MCF 10A (cell line): ENCODE data around the gene MLX. TPM values are rescaled to one million over a fixed set of nuclear protein-coding genes. Genes with fewer than 3 reads are reported as not detected.
"Not testable (repeated sequence)": the region's sequence is repeated elsewhere in the genome, so short reads cannot be mapped to it uniquely, and the experiment has no call there.

ENCODE experiments used
- BruUV-seq: library from RNA; stranded (reverse); fragments of 400-500 nt; replicated peaks from 2 replicates; lab custom pipeline; 2021; lab: Mats Ljungman, UMichigan
- CTCF ChIA-PET: fragments of 300-600 bp; sonication (Branson Sonifier 250); formaldehyde crosslinking; extraction: SDS; loops from one replicate; lab custom pipeline; 2021; ENCODE audit warnings: antibody characterized with exemption, inconsistent platforms; lab: Yijun Ruan, JAX
- POLR2A ChIA-PET: fragments of 300-600, 350-650 bp; sonication (Branson Sonifier 250); formaldehyde crosslinking; extraction: SDS; loops from one replicate; lab custom pipeline; 2020; ENCODE audit warnings: antibody characterized with exemption, inconsistent platforms; lab: Yijun Ruan, JAX
- DNase-seq: peaks from one replicate; pipeline ENCODE4 v3.0.0-alpha.2; 2018; ENCODE audit not compliant: unreplicated experiment
- H3K27ac Mint-ChIP-seq: one replicate; pipeline ENCODE4 v1.8.0; 2022; ENCODE audit warnings: mild to moderate bottlenecking, low read depth, mixed read lengths; ENCODE audit not compliant: unreplicated experiment
- H3K27me3 Mint-ChIP-seq: one replicate; pipeline ENCODE4 v1.8.0; 2022; ENCODE audit warnings: mixed read lengths; ENCODE audit not compliant: insufficient read depth, unreplicated experiment
- H3K36me3 Mint-ChIP-seq: one replicate; pipeline ENCODE4 v1.8.0; 2022; ENCODE audit warnings: mild to moderate bottlenecking, moderate library complexity, mixed read lengths; ENCODE audit not compliant: insufficient read depth, unreplicated experiment
- H3K4me1 Mint-ChIP-seq: one replicate; pipeline ENCODE4 v1.8.0; 2022; ENCODE audit warnings: mixed read lengths; ENCODE audit not compliant: insufficient read depth, unreplicated experiment
- H3K4me3 Mint-ChIP-seq: one replicate; pipeline ENCODE4 v1.8.0; 2022; ENCODE audit warnings: mild to moderate bottlenecking, moderate library complexity, mixed read lengths; ENCODE audit not compliant: unreplicated experiment
- H3K9me3 Mint-ChIP-seq: one replicate; pipeline ENCODE4 v1.8.0; 2022; ENCODE audit warnings: mixed read lengths; ENCODE audit not compliant: unreplicated experiment
- CTCF ChIP-seq: fragments of 200-600 bp; IDR thresholded peaks from one replicate; pipeline ENCODE4 v1.8.0; 2022; ENCODE audit warnings: antibody characterized with exemption, mild to moderate bottlenecking; ENCODE audit not compliant: unreplicated experiment
- intact Hi-C: fragments of 100-400 bp; cut with micrococcal nuclease; formaldehyde crosslinking; loops from 2 replicates; pipeline ENCODE4 v1.14.1; 2022
- total RNA-seq: library from RNA; stranded (reverse); gene quantifications from 2 replicates; pipeline ENCODE4 v1.2.3, GENCODE V29; 2022

MLX gene
- total RNA-seq, 1 experiment from 2014 or later: 39.6 TPM

- peaks cover 48% of the 10 kb centered on the region for H3K36me3 Mint-ChIP-seq
- no peak for TF ChIP-seq CTCF
- POLR2A ChIA-PET: interaction anchor here (0.6 to 1.1 kb wide), 2 partner anchors 10 to 11 kb away, joined by 3 to 5 read pairs; no protein-coding TSS in a partner anchor
- BruUV-seq: no TSS peak
- no peaks in the 10 kb centered on the region for H3K9me3 Mint-ChIP-seq
- H3K27ac Mint-ChIP-seq: no peak overlapping the region
- no peak for DNase-seq
- peaks cover 13% of the 10 kb centered on the region for H3K4me1 Mint-ChIP-seq
- no peak overlapping the region for H3K4me3 Mint-ChIP-seq
- no peaks in the 10 kb centered on the region for H3K27me3 Mint-ChIP-seq
- CTCF ChIA-PET: interaction anchor here (0.6 kb wide), 1 partner anchor 161 kb away, joined by 3 read pairs; no protein-coding TSS in a partner anchor
- intact Hi-C loops: no loop called here
Observed at GRCh38 chr17:42543190-42544079, 23.5 kb upstream of the MLX start.

DNA sequence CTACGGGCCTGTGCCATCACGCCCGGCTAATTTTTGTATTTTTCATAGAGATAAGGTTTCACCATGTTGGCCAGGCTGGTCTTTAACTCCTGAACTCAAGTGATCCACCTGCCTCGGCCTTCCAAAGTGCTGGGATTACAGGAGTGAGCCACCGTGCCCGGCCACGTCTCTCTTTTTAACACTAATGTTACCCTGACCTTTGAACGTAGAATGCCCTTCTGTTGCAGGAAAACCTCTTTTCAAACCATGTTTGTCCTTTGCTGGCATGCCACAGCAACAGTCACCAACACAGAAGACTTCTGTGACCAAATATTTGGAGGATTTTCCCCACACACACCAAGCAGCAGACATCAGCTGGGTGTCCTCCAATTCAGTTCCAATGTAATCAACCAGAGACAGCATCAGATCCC lies 22.0 kb upstream of the MLX start:
- Mint-ChIP-seq H3K4me1 (peaks cover 13% of the 10 kb centered on the region), H3K9me3 (no peaks in the 10 kb centered on the region), H3K27ac (no peak overlapping the region), H3K36me3 (peaks cover 38% of the 10 kb centered on the region), H3K27me3 (no peaks in the 10 kb centered on the region), H3K4me3 (no peak overlapping the region)
- no peak for DNase-seq
- no peak for TF ChIP-seq CTCF
- BruUV-seq: no TSS peak
- ChIA-PET POLR2A (interaction anchor here (0.7 kb wide), 1 partner anchor 9 kb away, joined by 4 read pairs; the partner anchor contains the start of gene NAGLU), CTCF (interaction anchor here (0.6 kb wide), 1 partner anchor 38 kb away, joined by 3 read pairs; no protein-coding TSS in a partner anchor)
- intact Hi-C loops: no loop called here

- ChIA-PET POLR2A (interaction anchor here (0.6 to 0.7 kb wide), 2 partner anchors 10 to 287 kb away, joined by 4 to 5 read pairs; partner anchors contain the start of genes NAGLU and PSME3), CTCF (interaction anchor here (0.6 to 1.2 kb wide), 3 partner anchors 16 to 37 kb away, joined by 3 to 4 read pairs (median 4); no protein-coding TSS in a partner anchor)
- H3K27ac Mint-ChIP-seq, H3K9me3 Mint-ChIP-seq, H3K4me1 Mint-ChIP-seq, H3K27me3 Mint-ChIP-seq, intact Hi-C loops, BruUV-seq, H3K4me3 Mint-ChIP-seq, DNase-seq: not testable (repeated sequence)
- peaks cover 36% of the 10 kb centered on the region for H3K36me3 Mint-ChIP-seq
Observed at GRCh38 chr17:42545755-42546505, 21.0 kb upstream of the MLX start.

GRCh38 chr17:42547001-42547461 lies 19.9 kb upstream of the MLX start:
- intact Hi-C loops: no loop called here
- Mint-ChIP-seq H3K36me3 (peaks cover 31% of the 10 kb centered on the region), H3K4me3 (no peak overlapping the region), H3K27me3 (no peaks in the 10 kb centered on the region), H3K9me3 (no peaks in the 10 kb centered on the region), H3K27ac (no peak overlapping the region), H3K4me1 (no peaks in the 10 kb centered on the region)
- POLR2A ChIA-PET: no interaction called here
- BruUV-seq: no TSS peak
- no peak for TF ChIP-seq CTCF
- DNase-seq: no peak
- CTCF ChIA-PET: interaction anchor here (1.2 to 1.4 kb wide), 3 partner anchors 11 to 17 kb away, joined by 3 to 4 read pairs (median 4); partner anchors contain the start of gene NAGLU
